HG02623 (cell line): ENCODE measurements around the gene RAP1GAP2.
"Not testable (repeated sequence)": the region's sequence is repeated elsewhere in the genome, so short reads cannot be mapped to it uniquely, and the experiment has no call there.

Source experiments
- ATAC-seq: cut with Tn5 transposase; IDR thresholded peaks from one replicate; pipeline ENCODE4 v1.9.1; 2021; ENCODE audit warnings: moderate library complexity; ENCODE audit not compliant: unreplicated experiment

The RAP1GAP2 gene

DNA sequence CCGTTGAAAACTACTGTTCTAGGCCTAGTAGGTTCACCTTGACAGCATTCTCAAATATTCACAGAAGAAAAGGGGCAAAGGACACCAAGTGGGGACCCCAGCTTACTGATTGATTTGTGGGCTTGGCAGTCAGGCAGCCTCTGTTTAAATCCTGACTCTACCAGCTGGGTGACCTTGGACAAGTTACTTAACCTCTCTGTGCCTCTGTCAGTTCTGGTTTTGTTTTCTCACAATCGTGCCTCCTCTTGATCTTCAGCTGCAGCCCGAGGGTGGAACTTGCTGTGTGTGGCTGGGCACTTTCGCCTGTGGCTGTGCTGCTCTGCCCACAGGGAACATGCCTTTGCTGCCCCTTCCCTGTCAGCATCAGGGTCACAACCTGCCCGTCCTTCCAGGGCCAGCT is 17.8 kb downstream of the RAP1GAP2 start:
- no peak for ATAC-seq

- ATAC-seq: no peak
These were observed 18.5 kb downstream of the RAP1GAP2 start for GRCh38 chr17:2814481-2815341.

DNA sequence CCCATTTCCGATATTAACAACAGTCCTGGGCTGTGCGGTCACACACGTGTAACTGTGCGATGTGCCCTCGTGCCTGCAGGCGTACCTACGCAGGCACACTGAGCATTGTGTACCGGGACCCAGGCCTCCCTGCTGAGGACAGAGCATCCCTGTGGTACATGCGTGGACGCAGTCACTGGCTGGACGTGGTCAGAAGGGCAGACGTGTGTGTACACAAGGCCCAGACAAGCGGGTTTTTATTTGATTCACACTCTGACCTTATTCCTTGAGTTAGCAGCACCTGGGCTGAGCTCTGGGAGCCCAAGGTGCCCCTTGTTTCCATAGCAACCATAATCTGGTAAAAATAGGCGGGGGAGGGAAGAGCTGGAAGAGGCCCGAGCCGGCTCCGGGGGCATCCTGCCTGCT is 19.5 kb downstream of the RAP1GAP2 start:
- ATAC-seq: no peak

- no peak for ATAC-seq
These were observed 20.4 kb downstream of the RAP1GAP2 start for GRCh38 chr17:2816688-2817087.

GRCh38 chr17:2819294-2819693 is 23.1 kb downstream of the RAP1GAP2 start:
- not testable (repeated sequence) for ATAC-seq

- ATAC-seq: no peak
These were observed 23.8 kb downstream of the RAP1GAP2 start for GRCh38 chr17:2819921-2820501.

DNA sequence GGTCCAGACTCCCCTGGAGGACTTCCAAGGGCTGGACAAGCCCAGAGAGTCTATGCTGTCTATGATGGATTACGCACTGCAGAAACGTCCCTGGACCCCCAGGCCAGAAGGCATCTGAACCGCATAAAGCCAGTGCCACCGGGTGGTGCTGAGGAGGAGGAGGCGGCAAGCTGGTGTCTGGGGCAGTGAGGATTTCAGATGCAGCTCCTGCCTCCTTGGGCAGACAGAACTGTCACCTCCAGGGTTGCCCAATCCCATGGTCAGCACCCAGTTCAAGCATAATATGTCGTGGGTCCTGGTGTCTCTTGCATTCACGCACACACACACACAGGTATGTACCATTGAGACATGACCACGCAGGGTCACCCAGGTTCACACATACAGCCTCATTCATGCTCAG is 25.6 kb downstream of the RAP1GAP2 start:
- no peak for ATAC-seq

DNA sequence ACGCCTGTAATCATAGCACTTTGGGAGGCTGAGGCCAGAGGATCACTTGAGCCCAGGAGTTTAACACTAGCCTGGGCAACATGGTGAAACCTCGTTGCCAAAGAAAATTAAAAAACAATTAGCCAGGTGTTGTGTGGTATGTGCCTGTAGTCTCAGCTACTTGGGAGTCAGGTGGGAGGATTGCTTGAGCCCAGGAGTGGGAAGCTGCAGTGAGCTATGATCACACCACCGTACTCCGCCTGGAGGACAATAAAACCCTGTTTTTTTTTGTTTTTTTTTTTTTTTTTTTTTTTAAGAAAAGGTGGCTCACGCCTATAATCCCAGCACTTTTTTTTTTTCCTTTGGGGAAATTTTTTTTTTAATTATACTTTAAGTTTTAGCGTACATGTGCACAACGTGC is 26.1 kb downstream of the RAP1GAP2 start:
- ATAC-seq: no peak

GRCh38 chr17:2825253-2825970 is 29.2 kb downstream of the RAP1GAP2 start:
- no peak for ATAC-seq

- no peak for ATAC-seq
These were observed 32.3 kb downstream of the RAP1GAP2 start for GRCh38 chr17:2828397-2829038.

DNA sequence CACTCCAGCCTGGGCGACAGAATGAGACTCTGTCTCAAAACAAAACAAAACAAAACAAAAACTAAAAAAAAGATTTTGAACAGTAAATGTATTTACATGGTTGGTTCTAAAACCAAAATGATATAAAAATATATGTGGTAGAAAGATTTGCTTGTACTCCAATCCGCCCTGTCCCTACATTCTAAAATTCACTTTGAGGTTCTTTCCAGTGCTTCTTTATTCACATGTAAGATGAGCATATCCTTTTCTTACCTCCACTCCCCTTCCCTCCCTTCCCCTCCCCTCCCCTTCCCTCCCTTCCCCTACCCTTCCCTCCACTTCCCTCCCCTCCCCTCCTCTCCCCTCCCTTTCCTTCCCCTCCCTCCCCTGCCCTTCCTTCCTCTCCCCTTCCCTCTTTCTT is 34.4 kb downstream of the RAP1GAP2 start:
- ATAC-seq: no peak

DNA sequence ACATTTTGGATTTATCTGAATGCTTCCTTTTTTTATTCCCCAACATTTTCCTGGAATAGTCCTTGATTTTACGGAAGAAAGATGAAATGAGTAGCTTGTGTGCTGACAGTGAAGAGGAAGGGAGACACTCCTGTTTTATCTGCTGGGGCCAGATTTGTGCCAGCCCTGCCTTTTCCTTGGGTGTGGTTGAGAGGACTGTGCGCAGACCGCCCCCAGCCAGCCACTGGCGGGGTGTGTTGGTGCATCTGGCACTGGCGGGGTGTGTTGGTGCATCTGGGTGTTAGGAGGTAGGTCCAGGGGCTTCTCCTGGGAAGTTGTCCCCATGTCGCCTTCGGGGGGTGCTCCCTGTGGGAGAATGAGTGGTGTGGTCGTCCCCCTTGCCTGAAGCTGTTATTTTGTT is 39.5 kb downstream of the RAP1GAP2 start:
- no peak for ATAC-seq

DNA sequence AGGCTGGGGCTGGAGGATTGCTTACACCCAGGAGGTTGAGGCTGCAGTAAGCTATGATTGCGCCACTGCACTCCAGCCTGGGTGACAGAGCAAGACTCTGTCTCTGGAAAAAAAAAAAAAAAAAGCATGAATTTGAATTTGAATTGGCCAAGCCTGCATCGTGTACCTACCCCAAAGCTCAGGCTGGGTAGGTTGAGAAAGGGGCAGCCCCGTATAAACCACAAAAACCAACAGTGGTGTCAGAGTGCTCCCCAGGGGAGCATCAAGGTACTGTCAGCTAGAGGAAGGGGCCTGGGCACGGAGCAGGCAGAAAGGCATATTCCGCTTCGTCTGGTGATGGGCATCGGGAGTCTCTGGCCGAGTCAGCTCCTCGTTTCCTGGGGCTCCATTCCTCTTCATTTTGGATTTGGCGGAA is 40.9 kb downstream of the RAP1GAP2 start:
- no peak for ATAC-seq

- ATAC-seq: no peak
These were observed 45.4 kb downstream of the RAP1GAP2 start for GRCh38 chr17:2841606-2842005.

GRCh38 chr17:2842464-2842863 is 46.2 kb downstream of the RAP1GAP2 start:
- ATAC-seq: no peak

DNA sequence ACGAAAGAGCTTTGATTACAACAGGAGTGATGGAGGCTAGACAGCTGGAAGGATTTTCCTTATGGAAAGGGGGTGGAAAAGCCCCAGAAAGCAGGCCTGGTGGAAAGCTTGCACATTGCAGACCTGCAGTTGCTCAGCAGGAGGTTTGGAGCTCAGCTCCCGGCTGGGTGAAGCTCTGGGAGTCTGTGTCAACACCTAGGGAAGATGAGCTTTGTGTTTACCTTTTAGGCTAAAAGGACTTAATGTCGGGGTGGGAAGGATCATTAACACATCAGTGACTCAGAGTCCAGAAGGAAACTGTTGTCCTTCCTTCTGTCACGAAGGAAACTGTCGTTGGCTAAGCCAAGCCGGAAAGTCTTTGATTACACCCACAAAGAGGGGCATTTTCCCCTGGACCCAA is 48.2 kb downstream of the RAP1GAP2 start:
- ATAC-seq: no peak

DNA sequence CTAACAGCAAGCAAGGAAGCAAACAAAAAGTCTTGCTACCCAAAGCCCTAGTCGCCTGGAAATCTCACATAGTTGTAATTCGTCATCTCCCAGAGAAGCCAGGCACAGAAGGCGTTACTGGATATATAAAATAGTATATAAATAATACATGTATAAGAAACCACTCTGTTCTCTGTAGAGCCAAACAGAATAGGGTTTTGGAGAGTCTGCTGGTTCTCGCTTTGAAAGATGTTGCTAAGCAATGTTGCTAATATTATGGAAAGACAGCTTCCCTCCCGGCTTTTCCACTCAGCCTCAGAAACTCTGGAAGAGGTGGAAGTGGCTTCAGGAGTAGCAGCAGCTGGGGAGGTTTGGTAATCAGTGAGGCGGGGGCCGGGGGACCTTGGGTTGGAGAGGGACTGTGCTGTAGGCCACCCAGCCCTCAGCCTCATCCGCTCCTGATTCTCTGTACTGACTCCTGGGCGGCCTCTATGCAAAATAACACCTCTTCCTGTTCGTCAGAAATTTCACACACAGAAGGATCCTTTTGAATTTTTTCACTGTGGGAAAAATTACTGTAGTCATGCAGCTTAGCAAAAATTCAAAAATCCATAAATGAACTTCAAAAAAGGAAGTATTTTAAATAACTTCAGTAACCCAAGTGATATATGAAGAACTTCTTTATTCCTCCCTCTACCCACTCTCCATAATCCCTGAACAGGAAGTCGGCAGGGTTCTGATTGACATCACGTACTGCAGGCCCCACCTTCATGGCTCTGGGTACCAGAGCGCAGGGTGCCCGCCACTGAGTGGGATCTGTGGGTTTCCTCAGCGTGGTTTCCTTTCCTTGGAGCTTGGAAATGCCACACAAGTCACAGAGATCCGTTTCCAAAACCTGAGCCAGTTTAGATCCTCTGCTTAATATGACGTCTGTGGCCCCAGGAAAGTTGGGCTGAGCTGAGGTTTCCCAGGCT is 51.4 kb downstream of the RAP1GAP2 start:
- ATAC-seq: no peak

GRCh38 chr17:2849327-2849670 is 53.1 kb downstream of the RAP1GAP2 start:
- ATAC-seq: no peak

- no peak for ATAC-seq
These were observed 54.8 kb downstream of the RAP1GAP2 start for GRCh38 chr17:2850991-2851390.

DNA sequence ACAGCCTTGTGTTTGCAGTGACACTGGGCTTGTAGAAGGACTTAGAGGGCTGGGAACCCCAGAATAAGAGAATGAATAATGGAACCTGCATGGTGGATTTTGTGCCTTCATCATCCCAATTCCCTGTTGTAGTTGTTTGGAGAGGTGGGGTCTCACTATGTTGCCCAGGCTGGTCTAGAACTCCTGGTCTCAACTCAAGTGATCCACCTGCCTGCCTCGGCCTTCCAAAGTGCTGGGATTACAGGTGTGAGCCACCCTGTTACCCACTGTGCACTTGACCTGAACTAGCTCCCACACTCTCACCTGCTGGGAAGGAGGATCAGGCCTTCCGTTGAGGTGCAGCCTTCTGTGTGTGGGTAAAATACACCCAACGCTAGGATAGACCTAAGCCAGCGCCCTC is 55.4 kb downstream of the RAP1GAP2 start:
- no peak for ATAC-seq
